Vagina (tissue), 2 donors: ENCODE measurements around the gene POLD1.

Experiments used
- POLR2A ChIP-seq, 2 donors: fragments of 450-650 bp; IDR thresholded peaks; one replicate each; pipeline ENCODE4 v1.6.1; 2017; ENCODE audit warnings: antibody characterized with exemption in 2 of 2, mild to moderate bottlenecking in 2 of 2, moderate library complexity in 2 of 2
- POLR2AphosphoS5 ChIP-seq, 2 donors: sonication (generic); formaldehyde crosslinking; IDR thresholded peaks; one replicate each; pipeline ENCODE4 v1.9.0; 2017; ENCODE audit warnings: antibody characterized with exemption in 2 of 2, mild to moderate bottlenecking in 2 of 2, low read depth in 1 of 2; ENCODE audit not compliant: insufficient read depth in 1 of 2
- TF ChIP-seq, protein P1 (sequence below), 3 experiments: fragments of 450-650 bp in 2 of 3; fragments of 200-600 bp in 1 of 3; sonication (generic) in 1 of 3; IDR thresholded peaks; one replicate each; pipeline ENCODE4 v1.5.1; 2017 to 2019; ENCODE audit warnings: antibody characterized with exemption in 3 of 3, mild to moderate bottlenecking in 2 of 3, moderate library complexity in 2 of 3

GRCh38 chr19:50418176-50419021 is 34.3 kb downstream of the POLD1 start, which contains the start of gene SPIB:
- TF ChIP-seq, protein P1, sequence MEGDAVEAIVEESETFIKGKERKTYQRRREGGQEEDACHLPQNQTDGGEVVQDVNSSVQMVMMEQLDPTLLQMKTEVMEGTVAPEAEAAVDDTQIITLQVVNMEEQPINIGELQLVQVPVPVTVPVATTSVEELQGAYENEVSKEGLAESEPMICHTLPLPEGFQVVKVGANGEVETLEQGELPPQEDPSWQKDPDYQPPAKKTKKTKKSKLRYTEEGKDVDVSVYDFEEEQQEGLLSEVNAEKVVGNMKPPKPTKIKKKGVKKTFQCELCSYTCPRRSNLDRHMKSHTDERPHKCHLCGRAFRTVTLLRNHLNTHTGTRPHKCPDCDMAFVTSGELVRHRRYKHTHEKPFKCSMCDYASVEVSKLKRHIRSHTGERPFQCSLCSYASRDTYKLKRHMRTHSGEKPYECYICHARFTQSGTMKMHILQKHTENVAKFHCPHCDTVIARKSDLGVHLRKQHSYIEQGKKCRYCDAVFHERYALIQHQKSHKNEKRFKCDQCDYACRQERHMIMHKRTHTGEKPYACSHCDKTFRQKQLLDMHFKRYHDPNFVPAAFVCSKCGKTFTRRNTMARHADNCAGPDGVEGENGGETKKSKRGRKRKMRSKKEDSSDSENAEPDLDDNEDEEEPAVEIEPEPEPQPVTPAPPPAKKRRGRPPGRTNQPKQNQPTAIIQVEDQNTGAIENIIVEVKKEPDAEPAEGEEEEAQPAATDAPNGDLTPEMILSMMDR (IDR thresholded peaks at IDR 0.05): no peak
- TF ChIP-seq POLR2AphosphoS5 (IDR thresholded peaks at IDR 0.05; ENCODE audit: insufficient read depth in 1 of 2, low read depth in 1 of 2) (no peak), POLR2A (IDR thresholded peaks at IDR 0.05) (no peak)
